ENCODE results near the gene CLBA1.
"Not testable (repeated sequence)": the region's sequence is repeated elsewhere in the genome, so short reads cannot be mapped to it uniquely, and the experiment has no call there.

Gene CLBA1

DNA sequence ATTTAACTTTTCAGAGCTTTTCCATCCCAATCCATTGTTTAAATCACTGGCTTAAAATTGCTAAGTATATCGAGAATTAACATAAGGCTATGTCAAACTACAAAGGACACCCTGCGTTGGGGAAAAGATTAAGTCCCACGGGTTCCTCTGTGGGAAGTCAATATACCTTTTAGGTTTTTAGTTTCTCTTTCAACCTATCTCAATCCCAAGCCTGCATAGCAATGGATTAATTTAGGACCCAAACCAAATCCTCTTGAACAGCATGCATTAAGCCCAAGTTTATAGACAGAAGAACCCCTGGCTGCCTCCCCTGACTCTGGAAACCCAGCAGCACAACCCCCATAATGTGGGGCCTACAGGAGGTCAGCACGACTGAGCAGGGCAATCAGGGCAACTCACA lies 29.0 kb downstream of the CLBA1 start:
- peaks cover 2% of the 10 kb centered on the region for H3K36me3 Mint-ChIP-seq
- peaks cover 61% of the 10 kb centered on the region for H3K4me1 Mint-ChIP-seq
- H3K4me3 Mint-ChIP-seq = no peak overlapping the region
- H3K27me3 Mint-ChIP-seq = no peaks in the 10 kb centered on the region
- H3K27ac Mint-ChIP-seq = peak overlapping the region; percentile 8
- no peaks in the 10 kb centered on the region for H3K9me3 Mint-ChIP-seq

DNA sequence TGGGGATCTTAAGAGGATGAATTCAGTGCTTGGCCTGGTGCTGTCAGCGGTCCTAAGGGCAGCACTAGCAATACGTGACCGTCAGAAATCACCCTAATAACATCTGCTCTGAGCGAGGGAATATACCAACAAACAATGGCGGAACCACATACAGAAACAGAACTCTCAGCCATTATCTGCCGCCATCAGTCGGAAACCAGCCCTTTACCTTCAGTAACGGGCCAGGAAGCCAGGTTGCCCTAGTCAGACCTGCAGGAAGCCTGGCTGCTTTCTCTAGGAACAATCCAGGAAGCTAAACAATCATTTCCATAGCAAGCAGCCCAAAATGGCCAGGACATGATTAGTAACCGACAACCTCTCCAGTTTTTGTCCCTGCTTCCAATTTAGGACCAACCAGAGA lies 29.7 kb downstream of the CLBA1 start:
- H3K36me3 Mint-ChIP-seq = peaks cover 2% of the 10 kb centered on the region
- peaks cover 66% of the 10 kb centered on the region for H3K4me1 Mint-ChIP-seq
- peak overlapping the region; percentile 27 for H3K27ac Mint-ChIP-seq
- H3K9me3 Mint-ChIP-seq = no peaks in the 10 kb centered on the region
- H3K27me3 Mint-ChIP-seq = no peaks in the 10 kb centered on the region
- no peak overlapping the region for H3K4me3 Mint-ChIP-seq

DNA sequence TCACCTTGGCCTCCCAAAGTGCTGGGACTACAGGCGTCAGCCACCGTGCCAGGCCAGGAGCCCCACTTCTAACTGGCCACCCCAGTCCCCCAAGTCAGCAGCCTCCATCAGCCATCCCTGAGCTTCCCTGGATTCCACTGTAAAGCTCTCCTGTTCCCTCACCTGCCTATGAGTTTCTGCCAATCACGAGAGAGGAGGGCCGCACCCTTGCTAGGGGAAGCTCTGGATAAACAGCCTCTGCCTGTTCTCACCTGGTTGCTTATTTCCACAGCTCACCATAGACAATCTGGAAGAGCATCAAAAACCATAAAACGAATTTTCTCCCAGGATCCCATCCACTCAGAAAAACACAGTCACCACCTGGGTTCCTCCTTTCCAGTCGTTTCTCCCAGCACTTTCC lies 30.3 kb downstream of the CLBA1 start:
- Mint-ChIP-seq H3K27ac (peak overlapping the region; percentile 19), H3K4me1 (peaks cover 66% of the 10 kb centered on the region), H3K36me3 (peaks cover 2% of the 10 kb centered on the region), H3K27me3 (no peaks in the 10 kb centered on the region), H3K4me3 (peak overlapping the region; percentile 11), H3K9me3 (no peaks in the 10 kb centered on the region)

DNA sequence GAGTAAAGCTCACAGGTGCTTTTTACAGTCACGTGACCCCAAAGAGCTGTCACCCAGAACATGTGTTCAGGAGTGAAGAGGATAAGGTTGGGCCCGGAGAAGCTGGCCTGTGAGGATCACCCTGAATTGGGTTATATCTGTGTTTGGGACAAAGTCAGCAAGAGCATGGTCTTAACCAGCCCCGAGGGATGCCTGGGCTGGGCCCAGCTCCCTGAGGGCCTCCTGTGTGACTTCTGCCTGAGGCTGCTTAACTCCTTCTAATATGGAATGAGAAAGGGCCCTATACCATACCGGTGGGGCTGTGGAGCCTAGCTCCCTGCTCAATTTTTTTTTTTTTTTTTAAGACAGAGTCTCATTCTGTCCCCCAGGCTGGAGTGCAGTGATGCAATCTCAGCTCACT lies 32.8 kb downstream of the CLBA1 start:
- H3K4me3 Mint-ChIP-seq = peak overlapping the region; percentile 94
- peaks cover 78% of the 10 kb centered on the region for H3K4me1 Mint-ChIP-seq
- H3K27me3 Mint-ChIP-seq = no peaks in the 10 kb centered on the region
- no peak overlapping the region for H3K27ac Mint-ChIP-seq
- peaks cover 6% of the 10 kb centered on the region for H3K36me3 Mint-ChIP-seq
- no peaks in the 10 kb centered on the region for H3K9me3 Mint-ChIP-seq

DNA sequence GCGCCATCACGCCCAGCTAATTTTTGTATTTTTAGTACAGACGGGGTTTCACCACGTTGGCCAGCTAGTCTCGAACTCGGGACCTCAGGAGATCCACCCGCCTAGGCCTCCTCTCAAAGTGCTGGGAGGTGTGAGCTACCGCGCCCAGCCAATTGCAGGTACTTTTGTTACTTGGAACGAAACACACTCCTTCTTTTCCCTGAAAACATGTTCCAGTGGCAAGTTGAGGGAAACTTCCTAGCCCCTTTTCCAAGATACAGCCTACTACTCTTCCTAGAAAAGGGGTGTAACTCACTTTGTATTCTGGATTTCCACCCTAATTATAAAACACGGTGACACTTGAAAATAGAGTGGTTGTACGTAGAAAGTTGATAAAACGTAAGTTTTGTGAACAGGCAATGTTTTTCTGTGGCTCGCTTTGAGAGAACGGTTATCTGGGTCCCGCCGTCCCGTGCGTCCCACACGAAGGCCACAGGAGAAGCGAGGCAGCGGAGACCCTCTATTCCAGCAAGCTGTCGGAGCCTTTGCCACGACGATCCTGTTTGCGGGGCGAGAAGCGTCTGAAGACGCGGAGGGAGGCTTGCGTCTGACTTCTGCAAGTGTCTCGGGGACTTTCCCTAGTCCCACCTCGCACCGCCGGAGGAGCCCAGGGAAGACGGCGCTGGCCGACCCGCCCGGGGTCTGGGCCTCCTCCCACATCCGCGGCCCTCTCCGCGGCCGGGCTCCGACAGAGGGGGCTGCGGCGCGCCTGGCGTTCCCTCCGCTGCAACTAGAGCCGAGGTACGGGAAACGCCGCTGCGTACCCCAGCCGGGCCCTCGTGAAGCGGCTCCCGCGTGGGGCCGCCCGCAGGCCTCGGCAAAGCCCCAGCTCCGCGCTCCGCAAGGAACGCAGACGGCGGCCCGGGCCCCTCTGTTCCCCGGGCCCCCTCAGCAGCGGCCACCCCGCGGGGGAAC lies 34.5 kb downstream of the CLBA1 start:
- Mint-ChIP-seq H3K4me3 (peak overlapping the region; percentile 94), H3K27ac (peak overlapping the region; percentile 62), H3K27me3 (no peaks in the 10 kb centered on the region), H3K4me1 (peaks cover 66% of the 10 kb centered on the region), H3K36me3 (peaks cover 6% of the 10 kb centered on the region), H3K9me3 (no peaks in the 10 kb centered on the region)

DNA sequence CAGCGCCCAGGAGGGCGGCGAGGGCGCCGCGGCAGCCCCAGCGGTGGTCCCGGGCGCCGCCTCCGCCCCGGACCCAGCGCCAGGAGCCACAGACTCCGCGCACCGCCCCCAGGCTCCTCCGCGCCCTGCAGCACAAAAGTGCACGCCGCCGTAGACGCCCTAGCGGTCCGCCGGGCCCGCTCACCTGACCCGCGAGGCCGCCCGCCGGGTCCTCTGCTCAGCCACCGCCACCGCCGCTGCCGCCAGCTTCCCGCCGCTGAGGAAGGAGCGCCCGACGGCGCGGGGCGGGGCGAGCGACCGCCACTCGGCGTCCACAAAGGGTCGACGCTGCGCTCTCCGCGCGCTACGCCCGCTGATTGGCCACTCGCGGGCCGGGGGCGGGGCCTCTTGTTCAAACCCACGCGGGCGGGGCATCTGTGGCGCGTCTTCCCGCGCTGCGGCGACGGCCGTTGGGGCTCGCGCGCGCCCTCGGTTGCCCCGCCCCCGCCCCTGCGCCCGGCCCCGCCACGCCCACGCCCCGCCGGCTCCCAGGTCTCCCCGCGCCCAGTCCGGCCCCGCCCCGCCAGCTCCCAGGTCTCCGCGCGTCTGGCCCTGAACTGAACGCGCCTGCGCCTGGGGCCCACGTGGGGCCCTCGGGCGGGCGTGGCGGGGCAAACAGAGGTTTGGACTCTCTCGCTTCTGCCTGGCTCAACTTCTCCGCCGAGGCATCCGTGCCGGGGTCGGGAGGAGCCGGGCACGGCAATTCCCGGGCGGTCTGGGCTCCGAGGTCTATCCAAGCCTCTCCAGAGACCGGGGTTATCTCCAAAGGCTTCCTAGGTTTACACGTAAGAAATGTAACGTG lies 35.4 kb downstream of the CLBA1 start, which contains the start of gene CDCA4:
Gene CDCA4, minus strand, starts transcription at position 269 of the 841 bp plus-strand sequence. CDS start 9,154 bp downstream, outside the sequence.
- H3K27ac Mint-ChIP-seq = peak within 1 kb of the TSS; percentile 97
- H3K27me3 Mint-ChIP-seq = no peaks in the 10 kb centered on the region
- peak within 1 kb of the TSS; percentile 98 for H3K4me3 Mint-ChIP-seq
- H3K36me3 Mint-ChIP-seq = peaks cover 6% of the 10 kb centered on the region
- peaks cover 66% of the 10 kb centered on the region for H3K4me1 Mint-ChIP-seq
- no peaks in the 10 kb centered on the region for H3K9me3 Mint-ChIP-seq

DNA sequence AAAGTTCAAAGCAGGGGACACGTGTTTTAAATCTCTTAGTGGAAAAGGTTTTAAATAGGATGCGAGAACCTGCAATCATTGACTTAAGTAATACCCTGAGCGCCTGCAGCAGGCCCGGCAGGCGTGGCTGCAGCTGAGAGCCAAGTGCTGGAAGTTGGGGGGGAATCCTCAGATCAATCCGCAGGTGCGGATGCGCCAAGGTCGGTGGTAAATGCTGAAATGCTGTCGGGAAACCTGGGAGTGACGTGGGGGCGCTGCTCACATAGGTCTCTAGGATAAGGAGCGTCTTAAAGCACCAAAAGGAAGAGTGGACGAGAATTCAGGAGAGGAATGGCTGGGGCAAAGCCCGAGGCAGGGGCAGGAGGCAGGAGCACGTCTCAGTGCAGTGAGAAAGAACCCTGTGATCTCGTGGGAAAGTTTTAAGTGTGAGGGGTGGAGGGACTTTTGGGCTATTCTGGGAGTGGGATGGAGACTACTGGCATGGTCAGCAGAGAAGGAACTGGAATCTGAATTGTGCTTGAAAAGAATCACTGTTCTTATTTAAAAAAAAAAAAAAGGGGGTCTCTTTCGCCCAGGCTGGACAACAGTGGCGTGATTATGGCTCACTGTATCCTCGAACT lies 36.2 kb downstream of the CLBA1 start:
- Mint-ChIP-seq H3K36me3 (peaks cover 5% of the 10 kb centered on the region), H3K9me3 (no peaks in the 10 kb centered on the region), H3K27ac (peak overlapping the region; percentile 97), H3K4me1 (peaks cover 63% of the 10 kb centered on the region), H3K27me3 (no peaks in the 10 kb centered on the region), H3K4me3 (peak overlapping the region; percentile 98)

DNA sequence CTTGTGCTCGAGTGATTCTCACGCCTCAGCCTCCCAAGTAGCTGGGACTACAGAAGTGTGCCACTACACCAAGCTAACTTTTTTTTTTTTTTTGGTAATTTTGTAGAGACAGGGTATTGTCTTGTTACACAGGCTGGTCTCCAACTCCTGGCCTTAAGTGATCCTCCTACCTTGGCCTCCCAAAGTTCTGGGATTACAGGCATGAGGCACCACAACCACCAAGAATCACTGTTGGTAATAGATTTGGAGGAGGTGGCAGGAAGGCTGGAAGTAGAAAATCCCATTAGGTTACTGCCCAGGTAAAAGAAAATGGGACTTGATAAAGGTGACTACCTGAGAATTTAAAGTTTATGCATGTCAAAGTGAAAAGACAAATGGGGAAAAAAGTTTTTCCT lies 36.7 kb downstream of the CLBA1 start:
- peaks cover 61% of the 10 kb centered on the region for H3K4me1 Mint-ChIP-seq

DNA sequence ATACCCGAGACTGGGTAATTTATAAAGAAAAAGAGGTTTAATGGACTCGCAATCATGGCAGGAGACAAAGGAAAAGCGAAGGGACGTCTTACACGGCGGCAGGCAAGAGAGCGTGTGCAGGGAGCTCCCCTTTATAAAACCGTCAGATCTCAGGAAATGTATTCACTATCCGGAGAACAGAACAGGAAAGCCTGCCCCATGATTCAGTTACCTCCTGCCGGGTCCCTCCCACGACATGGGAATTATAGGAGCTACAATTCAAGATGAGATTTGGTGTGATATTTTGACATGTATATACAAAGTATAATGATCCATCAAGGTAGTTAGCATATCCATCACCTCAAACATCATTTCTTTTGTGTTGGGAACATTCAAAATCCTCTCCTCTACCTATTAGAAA lies 37.6 kb downstream of the CLBA1 start:
- peaks cover 4% of the 10 kb centered on the region for H3K36me3 Mint-ChIP-seq
- peak overlapping the region; percentile 53 for H3K27ac Mint-ChIP-seq
- H3K4me3 Mint-ChIP-seq = peak overlapping the region; percentile 98
- H3K9me3 Mint-ChIP-seq = no peaks in the 10 kb centered on the region
- H3K4me1 Mint-ChIP-seq = peaks cover 53% of the 10 kb centered on the region
- no peaks in the 10 kb centered on the region for H3K27me3 Mint-ChIP-seq

More for the DNA sequence above, 36.7 kb downstream of the CLBA1 start:
- H3K27me3 Mint-ChIP-seq = no peaks in the 10 kb centered on the region
- H3K4me3 Mint-ChIP-seq = peak overlapping the region; percentile 98
- no peak overlapping the region for H3K27ac Mint-ChIP-seq
- H3K9me3 Mint-ChIP-seq = no peaks in the 10 kb centered on the region
- H3K36me3 Mint-ChIP-seq = peaks cover 4% of the 10 kb centered on the region

DNA sequence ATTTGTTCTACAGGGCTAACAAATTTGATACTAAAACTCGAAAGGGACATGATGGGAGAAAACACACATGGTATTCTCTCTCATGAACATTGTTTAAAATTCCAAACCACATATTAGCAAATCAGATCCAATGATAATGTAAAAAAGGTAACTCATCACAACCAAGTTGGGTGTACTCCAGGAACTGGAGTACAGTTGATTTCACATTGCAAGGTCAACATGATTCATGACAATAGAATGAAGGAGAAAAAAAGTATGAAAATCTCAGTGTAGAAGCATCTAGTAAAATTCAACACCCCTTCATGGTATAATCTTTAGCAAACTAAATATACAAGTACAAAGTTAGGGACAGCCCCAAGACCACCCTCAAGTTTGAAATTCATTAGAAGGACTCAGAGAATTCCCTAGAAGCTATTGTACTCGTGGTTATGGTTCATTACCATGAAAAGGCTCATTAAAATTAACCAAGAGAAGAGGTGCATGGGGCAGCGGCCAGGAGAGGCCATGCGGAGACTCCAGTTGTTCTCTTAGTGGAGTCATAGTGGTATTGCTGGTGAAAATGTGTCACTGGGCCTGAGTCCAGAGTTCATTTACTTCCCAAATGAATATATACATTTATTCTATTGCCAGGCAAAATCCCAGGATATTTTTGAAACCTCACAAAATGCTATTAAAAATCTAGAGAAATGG lies 38.3 kb downstream of the CLBA1 start:
- peak overlapping the region; percentile 53 for H3K27ac Mint-ChIP-seq
- H3K4me3 Mint-ChIP-seq = peak overlapping the region; percentile 61
- H3K4me1 Mint-ChIP-seq = peaks cover 48% of the 10 kb centered on the region
- H3K36me3 Mint-ChIP-seq = peaks cover 4% of the 10 kb centered on the region
- no peaks in the 10 kb centered on the region for H3K9me3 Mint-ChIP-seq
- H3K27me3 Mint-ChIP-seq = no peaks in the 10 kb centered on the region

DNA sequence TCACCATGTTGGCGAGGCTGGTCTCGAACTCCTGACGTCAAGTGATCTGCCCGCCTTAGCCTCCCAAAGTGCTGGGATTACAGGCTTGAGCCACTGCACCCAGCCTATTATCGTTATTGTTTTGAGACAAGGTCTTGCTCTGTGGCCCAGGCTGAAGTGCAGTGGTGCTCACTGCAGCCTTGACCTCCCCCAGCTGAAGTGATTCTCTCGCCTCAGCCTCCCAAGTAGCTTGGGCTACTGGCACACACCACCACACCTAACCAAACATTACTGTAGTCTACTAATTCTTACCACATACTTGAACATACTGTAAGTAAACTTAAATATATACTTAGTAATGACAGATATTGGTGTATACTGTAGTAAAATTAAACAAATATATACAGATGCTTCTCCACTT lies 39.8 kb downstream of the CLBA1 start:
- Mint-ChIP-seq H3K9me3 (no peaks in the 10 kb centered on the region), H3K4me1 (peaks cover 36% of the 10 kb centered on the region), H3K27me3 (no peaks in the 10 kb centered on the region), H3K36me3 (peaks cover 4% of the 10 kb centered on the region), H3K27ac (peak overlapping the region; percentile 86), H3K4me3 (no peak overlapping the region)

DNA sequence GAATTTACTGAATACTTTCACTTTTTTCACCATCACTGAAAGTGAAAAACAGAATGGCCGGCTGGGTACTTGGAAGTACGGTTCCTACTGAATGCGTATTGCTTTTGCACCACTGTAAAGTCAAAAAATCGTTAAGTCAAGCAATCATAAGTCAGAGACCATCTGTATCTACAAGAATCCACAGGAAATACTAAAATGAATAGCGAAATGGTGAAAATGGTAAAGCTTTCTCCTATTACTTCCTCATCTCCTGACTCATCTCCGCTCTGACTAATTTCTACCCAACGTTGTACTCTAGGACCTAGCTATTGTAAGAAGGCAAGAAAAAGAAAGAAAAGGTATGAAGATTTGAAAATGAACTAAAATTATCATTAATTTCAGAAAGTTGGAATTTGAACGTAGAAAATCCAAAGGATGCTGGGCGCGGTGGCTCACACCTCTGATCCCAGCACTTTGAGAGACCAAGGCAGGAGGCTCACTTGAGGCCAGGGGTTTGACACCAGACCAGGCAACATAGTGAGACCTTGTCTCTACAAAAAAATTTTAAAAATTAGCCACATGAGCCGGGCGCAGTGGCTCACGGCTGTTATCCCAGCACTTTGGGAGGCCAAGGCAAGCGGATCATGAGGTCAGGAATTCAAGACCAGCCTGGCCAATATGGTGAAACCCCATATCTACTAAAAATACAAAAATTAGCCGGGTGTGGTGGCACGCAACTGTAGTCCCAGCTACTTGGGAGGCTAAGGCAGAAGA lies 40.6 kb downstream of the CLBA1 start:
- Mint-ChIP-seq H3K27me3 (no peaks in the 10 kb centered on the region), H3K36me3 (peaks cover 4% of the 10 kb centered on the region), H3K4me1 (peaks cover 36% of the 10 kb centered on the region), H3K9me3 (no peaks in the 10 kb centered on the region), H3K4me3 (peak overlapping the region; percentile 30), H3K27ac (peak overlapping the region; percentile 85)

DNA sequence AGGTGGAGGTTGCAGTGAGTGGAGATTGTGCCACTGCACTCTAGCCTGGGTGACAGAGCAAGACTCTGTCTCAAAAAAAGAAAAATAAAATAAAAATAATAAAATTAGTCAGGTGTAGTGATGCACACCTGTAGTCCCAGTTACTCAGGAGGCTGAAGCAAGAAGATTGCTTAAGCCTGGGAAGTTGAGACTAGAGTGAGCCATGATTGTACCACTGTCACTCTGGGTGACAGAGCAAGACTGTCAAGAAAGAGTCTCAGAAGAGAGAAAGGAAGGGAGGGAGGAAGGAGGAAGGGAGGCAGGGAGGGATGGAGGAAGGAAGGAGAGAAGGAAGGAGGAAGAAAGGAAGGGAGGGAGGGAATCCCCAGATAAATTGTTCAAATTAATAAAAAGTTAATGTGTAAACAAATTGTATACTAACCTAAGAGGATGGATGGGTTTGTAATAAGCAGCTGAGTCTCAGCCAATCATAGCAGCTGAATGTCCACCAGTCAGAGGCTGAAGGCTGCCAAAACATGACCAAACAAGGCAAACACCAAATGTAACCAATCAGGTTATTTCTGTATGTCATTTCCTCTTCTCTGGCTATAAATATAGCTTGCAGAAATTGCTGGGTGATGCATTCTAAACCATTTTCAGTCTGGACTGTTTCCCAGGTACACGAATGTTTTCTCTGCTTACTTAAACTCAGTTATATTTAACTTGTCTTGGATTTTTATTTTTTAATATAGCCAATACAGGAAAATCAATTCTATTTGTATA lies 41.4 kb downstream of the CLBA1 start:
- Mint-ChIP-seq H3K27ac (peak overlapping the region; percentile 5), H3K27me3 (no peaks in the 10 kb centered on the region), H3K4me1 (peaks cover 30% of the 10 kb centered on the region), H3K36me3 (no peaks in the 10 kb centered on the region), H3K4me3 (no peak overlapping the region), H3K9me3 (no peaks in the 10 kb centered on the region)

DNA sequence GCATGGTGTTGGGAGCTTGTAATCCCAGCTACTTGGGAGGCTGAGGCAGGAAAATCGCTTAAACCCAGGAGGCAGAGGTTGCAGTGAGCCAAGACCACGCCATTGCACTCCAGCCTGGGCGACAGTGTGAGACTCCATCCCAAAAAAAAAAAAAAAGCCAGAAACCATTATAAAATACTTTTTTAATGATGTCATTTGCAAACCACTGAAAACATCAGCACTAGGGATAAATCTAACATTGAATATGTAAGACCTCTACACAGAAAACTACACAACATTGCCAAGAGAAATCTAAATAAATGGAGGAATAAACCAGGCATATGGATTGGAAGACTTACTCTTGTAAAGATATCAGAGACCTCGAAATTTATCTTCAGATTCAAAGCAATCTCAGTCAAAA lies 42.1 kb downstream of the CLBA1 start:
- H3K4me3 Mint-ChIP-seq, H3K36me3 Mint-ChIP-seq, H3K27ac Mint-ChIP-seq, H3K9me3 Mint-ChIP-seq, H3K27me3 Mint-ChIP-seq: not testable (repeated sequence)
- peaks cover 26% of the 10 kb centered on the region for H3K4me1 Mint-ChIP-seq
